ENCODE measurements around the gene IFIT5. TPM values are rescaled to one million over a fixed set of nuclear protein-coding genes. Genes with fewer than 3 reads are reported as not detected.

Gene IFIT5
- total and polyA plus RNA-seq, 7 experiments from 2014 or later, result 13.0 to 34.0 (median 18.6) TPM

DNA sequence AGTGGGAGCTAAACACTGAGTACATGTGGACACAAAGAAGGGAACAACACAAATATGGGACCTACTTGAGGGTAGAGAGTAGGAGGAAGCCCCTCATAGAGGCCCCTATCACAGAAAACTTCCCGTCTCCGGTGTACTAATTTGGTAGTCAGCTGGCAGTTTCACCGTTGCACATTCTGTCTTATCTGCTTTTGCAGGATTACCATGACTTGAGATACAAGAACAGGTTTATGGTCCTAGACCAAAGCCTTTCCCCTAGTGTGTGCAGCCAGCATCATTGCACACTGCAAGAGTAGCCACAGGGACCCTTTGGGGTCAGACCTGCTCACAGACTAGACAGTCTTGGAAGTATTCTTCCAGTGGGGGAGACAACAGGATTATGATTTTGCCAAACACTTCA, 42.4 kb upstream of the IFIT5 start:
- no peaks in the 10 kb centered on the region for H3K27me3 ChIP-seq (ENCODE audit: control insufficient read depth in 2 of 2, insufficient read depth in 2 of 2, low read length in 2 of 2)
- no peak overlapping the region for H3K4me3 ChIP-seq (ENCODE audit: low read length)
- H3K4me1 ChIP-seq (ENCODE audit: control insufficient read depth in 2 of 2, insufficient read depth in 2 of 2, low read length in 2 of 2), result peaks cover 0 to 7% of the 10 kb centered on the region in 2 donors
- no peak for DNase-seq
- POLR2A ChIA-PET, result interaction anchor here (1.6 kb wide), 1 partner anchor 68 kb away, joined by 3 read pairs; no protein-coding TSS in a partner anchor
- H3K36me3 Mint-ChIP-seq, result no peaks in the 10 kb centered on the region
- peaks cover 0 to 32% (median 0%) of the 10 kb centered on the region in 5 donors for H3K27me3 Mint-ChIP-seq
- no peak overlapping the region for H3K27ac Mint-ChIP-seq
- CTCF ChIA-PET, result no interaction called here
- no peaks in the 10 kb centered on the region for H3K9me3 Mint-ChIP-seq
- no peak for ATAC-seq
- intact Hi-C loops (cut with micrococcal nuclease), result no loop called here
- peaks cover 0 to 15% (median 7%) of the 10 kb centered on the region in 7 donors for H3K4me1 Mint-ChIP-seq
- H3K4me3 Mint-ChIP-seq, result no peak overlapping the region
- no peaks in the 10 kb centered on the region for H3K9me3 ChIP-seq (ENCODE audit: control insufficient read depth in 2 of 3, low read length in 3 of 3)
- no peaks in the 10 kb centered on the region for H3K36me3 ChIP-seq (ENCODE audit: control insufficient read depth in 2 of 3, insufficient read depth in 3 of 3, low read length in 3 of 3)
- no peak overlapping the region for H3K27ac ChIP-seq (ENCODE audit: low read depth, low read length)

DNA sequence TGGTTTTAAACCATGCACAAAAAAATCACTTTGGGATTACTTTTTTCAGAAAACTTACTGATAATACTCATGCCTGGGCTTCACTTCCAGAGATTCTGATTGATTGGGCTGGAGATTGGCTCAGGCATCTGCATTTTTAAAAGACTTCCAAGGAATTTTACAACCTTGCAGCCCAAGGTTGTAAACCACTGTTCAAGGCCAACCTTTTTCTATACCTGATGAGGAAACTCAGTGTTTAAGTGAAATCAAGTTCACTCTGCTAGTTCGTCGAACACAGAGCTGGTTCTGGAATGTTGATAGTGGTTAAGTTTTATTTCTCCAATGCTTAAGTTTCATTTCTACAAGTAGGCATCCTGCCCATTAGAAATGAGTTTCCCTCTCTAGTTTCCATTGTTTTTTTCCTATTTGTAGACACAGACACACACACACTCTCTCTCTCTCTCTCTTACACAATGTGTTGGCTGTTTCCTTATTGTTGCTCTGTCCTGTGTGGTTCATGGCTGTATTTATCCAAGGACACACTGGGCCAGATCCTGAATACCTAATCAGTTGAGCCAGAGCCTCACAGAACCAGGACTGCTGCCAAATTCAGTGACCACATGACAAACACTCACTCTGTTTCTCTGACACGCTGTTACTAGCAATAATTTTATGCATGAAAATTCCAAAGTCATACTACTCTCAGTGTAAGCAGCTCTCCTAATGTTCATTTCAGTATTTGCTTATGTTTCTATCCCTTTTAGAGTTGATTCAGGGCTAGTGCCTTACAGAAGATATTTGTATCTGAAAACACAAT, 40.3 kb upstream of the IFIT5 start:
- Mint-ChIP-seq H3K27ac (no peak overlapping the region), H3K36me3 (peaks cover 0 to 4% (median 0%) of the 10 kb centered on the region in 5 donors), H3K27me3 (peaks cover 0 to 33% (median 0%) of the 10 kb centered on the region in 5 donors), H3K4me3 (no peak overlapping the region), H3K4me1 (peaks cover 0 to 13% (median 2%) of the 10 kb centered on the region in 7 donors), H3K9me3 (no peaks in the 10 kb centered on the region)
- POLR2A ChIA-PET, result interaction anchor here (0.9 kb wide), 1 partner anchor 19 kb away, joined by 3 read pairs; the partner anchor contains the start of gene IFIT1
- no peaks in the 10 kb centered on the region for H3K4me1 ChIP-seq (ENCODE audit: control insufficient read depth in 2 of 2, insufficient read depth in 2 of 2, low read length in 2 of 2)
- no peaks in the 10 kb centered on the region for H3K36me3 ChIP-seq (ENCODE audit: control insufficient read depth in 2 of 3, insufficient read depth in 3 of 3, low read length in 3 of 3)
- no peak for ATAC-seq
- no peak overlapping the region for H3K27ac ChIP-seq (ENCODE audit: low read depth, low read length)
- CTCF ChIA-PET, result interaction anchor here (0.9 kb wide), 1 partner anchor 72 kb away, joined by 3 read pairs; the partner anchor contains the start of gene IFIT2
- intact Hi-C loops (cut with micrococcal nuclease), result no loop called here
- no peak overlapping the region for H3K4me3 ChIP-seq (ENCODE audit: low read length)
- H3K9me3 ChIP-seq (ENCODE audit: control insufficient read depth in 2 of 3, low read length in 3 of 3), result no peaks in the 10 kb centered on the region
- DNase-seq, result no peak
- no peaks in the 10 kb centered on the region for H3K27me3 ChIP-seq (ENCODE audit: control insufficient read depth in 2 of 2, insufficient read depth in 2 of 2, low read length in 2 of 2)

GRCh38 chr10:89374713-89375141, 39.6 kb upstream of the IFIT5 start:
- Mint-ChIP-seq H3K4me1 (peaks cover 0 to 7% (median 0%) of the 10 kb centered on the region in 7 donors), H3K27me3 (peaks cover 0 to 31% (median 0%) of the 10 kb centered on the region in 5 donors), H3K27ac (no peak overlapping the region), H3K4me3 (no peak overlapping the region), H3K36me3 (peaks cover 0 to 4% (median 0%) of the 10 kb centered on the region in 5 donors), H3K9me3 (no peaks in the 10 kb centered on the region)
- Histone ChIP-seq H3K4me3 (ENCODE audit: low read length) (no peak overlapping the region), H3K4me1 (ENCODE audit: control insufficient read depth in 2 of 2, insufficient read depth in 2 of 2, low read length in 2 of 2) (no peaks in the 10 kb centered on the region), H3K27ac (ENCODE audit: low read depth, low read length) (no peak overlapping the region), H3K9me3 (ENCODE audit: control insufficient read depth in 2 of 3, low read length in 3 of 3) (no peaks in the 10 kb centered on the region), H3K27me3 (ENCODE audit: control insufficient read depth in 2 of 2, insufficient read depth in 2 of 2, low read length in 2 of 2) (no peaks in the 10 kb centered on the region), H3K36me3 (ENCODE audit: control insufficient read depth in 2 of 3, insufficient read depth in 3 of 3, low read length in 3 of 3) (no peaks in the 10 kb centered on the region)
- CTCF ChIA-PET, result interaction anchor here (0.9 kb wide), 1 partner anchor 73 kb away, joined by 3 read pairs; the partner anchor contains the start of gene IFIT2
- no peak for ATAC-seq
- intact Hi-C loops (cut with micrococcal nuclease), result no loop called here
- no peak for DNase-seq
- POLR2A ChIA-PET, result interaction anchor here (0.9 kb wide), 1 partner anchor 18 kb away, joined by 3 read pairs; the partner anchor contains the start of gene IFIT1

GRCh38 chr10:89377705-89378637, 36.4 kb upstream of the IFIT5 start, which contains the start of gene IFIT1B:
Gene IFIT1B (plus strand): TSS chr10:89378056. CDS start chr10:89378136, 80 bp downstream.
- peaks cover 0 to 4% (median 0%) of the 10 kb centered on the region in 5 donors for H3K36me3 Mint-ChIP-seq
- Histone ChIP-seq H3K9me3 (ENCODE audit: control insufficient read depth in 2 of 3, low read length in 3 of 3) (no peaks in the 10 kb centered on the region), H3K4me3 (ENCODE audit: low read length) (no peak within 1 kb of the TSS), H3K36me3 (ENCODE audit: control insufficient read depth in 2 of 3, insufficient read depth in 3 of 3, low read length in 3 of 3) (no peaks in the 10 kb centered on the region), H3K27ac (ENCODE audit: low read depth, low read length) (no peak within 1 kb of the TSS), H3K4me1 (ENCODE audit: control insufficient read depth in 2 of 2, insufficient read depth in 2 of 2, low read length in 2 of 2) (no peaks in the 10 kb centered on the region), H3K27me3 (ENCODE audit: control insufficient read depth in 2 of 2, insufficient read depth in 2 of 2, low read length in 2 of 2) (no peaks in the 10 kb centered on the region)
- peaks cover 0 to 19% (median 0%) of the 10 kb centered on the region in 5 donors for H3K27me3 Mint-ChIP-seq
- no peak within 1 kb of the TSS for H3K4me3 Mint-ChIP-seq
- no peaks in the 10 kb centered on the region for H3K9me3 Mint-ChIP-seq
- peaks cover 0 to 6% (median 0%) of the 10 kb centered on the region in 7 donors for H3K4me1 Mint-ChIP-seq
- DNase-seq (no peak), ATAC-seq (no peak)
- ChIA-PET CTCF (interaction anchor here (0.7 to 1.2 kb wide), 2 partner anchors 14 to 179 kb away, joined by 3 to 4 read pairs; no protein-coding TSS in a partner anchor), POLR2A (no interaction called here)
- intact Hi-C loops (cut with micrococcal nuclease), result no loop called here
- H3K27ac Mint-ChIP-seq, result peak within 1 kb of the TSS in 2 of 9 donors; percentile 7 to 59

DNA sequence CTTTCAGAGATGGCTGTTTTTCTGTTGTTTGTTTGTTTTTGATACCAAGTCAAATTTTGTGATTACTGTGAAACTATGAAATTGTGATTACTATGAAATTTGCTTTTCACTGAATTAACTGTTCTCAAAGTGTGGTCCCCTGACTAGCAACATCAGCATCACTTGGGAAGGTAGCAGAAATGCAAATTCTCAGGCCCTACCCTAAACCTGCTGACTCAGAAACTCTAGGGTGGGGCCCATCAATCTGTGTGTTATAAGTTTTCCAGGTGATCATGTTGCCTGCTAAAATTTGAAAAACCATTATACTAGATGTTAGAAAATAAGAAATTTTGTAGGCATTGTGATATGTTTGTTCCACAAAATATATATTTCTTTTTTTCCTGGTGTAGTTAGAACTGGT, 35.3 kb upstream of the IFIT5 start:
- Histone ChIP-seq H3K4me1 (ENCODE audit: control insufficient read depth in 2 of 2, insufficient read depth in 2 of 2, low read length in 2 of 2) (no peaks in the 10 kb centered on the region), H3K27ac (ENCODE audit: low read depth, low read length) (no peak overlapping the region), H3K36me3 (ENCODE audit: control insufficient read depth in 2 of 3, insufficient read depth in 3 of 3, low read length in 3 of 3) (no peaks in the 10 kb centered on the region), H3K27me3 (ENCODE audit: control insufficient read depth in 2 of 2, insufficient read depth in 2 of 2, low read length in 2 of 2) (no peaks in the 10 kb centered on the region), H3K4me3 (ENCODE audit: low read length) (no peak overlapping the region), H3K9me3 (ENCODE audit: control insufficient read depth in 2 of 3, low read length in 3 of 3) (no peaks in the 10 kb centered on the region)
- CTCF ChIA-PET, result interaction anchor here (1.2 kb wide), 1 partner anchor 178 kb away, joined by 4 read pairs; no protein-coding TSS in a partner anchor
- Mint-ChIP-seq H3K27ac (no peak overlapping the region), H3K36me3 (peaks cover 0 to 4% (median 0%) of the 10 kb centered on the region in 5 donors), H3K9me3 (no peaks in the 10 kb centered on the region), H3K27me3 (peaks cover 0 to 25% (median 0%) of the 10 kb centered on the region in 5 donors), H3K4me3 (no peak overlapping the region), H3K4me1 (peaks cover 0 to 4% (median 0%) of the 10 kb centered on the region in 7 donors)
- intact Hi-C loops (cut with micrococcal nuclease), result no loop called here
- no peak for DNase-seq
- POLR2A ChIA-PET, result no interaction called here
- ATAC-seq, result no peak

GRCh38 chr10:89382757-89383156, 31.6 kb upstream of the IFIT5 start:
- Mint-ChIP-seq H3K4me1 (no peaks in the 10 kb centered on the region), H3K4me3 (no peak overlapping the region), H3K27ac (no peak overlapping the region), H3K36me3 (peaks cover 0 to 4% (median 0%) of the 10 kb centered on the region in 5 donors), H3K9me3 (no peaks in the 10 kb centered on the region), H3K27me3 (peaks cover 0 to 32% (median 0%) of the 10 kb centered on the region in 5 donors)
- Histone ChIP-seq H3K36me3 (ENCODE audit: control insufficient read depth in 2 of 3, insufficient read depth in 3 of 3, low read length in 3 of 3) (no peaks in the 10 kb centered on the region), H3K9me3 (ENCODE audit: control insufficient read depth in 2 of 3, low read length in 3 of 3) (no peaks in the 10 kb centered on the region), H3K4me3 (ENCODE audit: low read length) (no peak overlapping the region), H3K27me3 (ENCODE audit: control insufficient read depth in 2 of 2, insufficient read depth in 2 of 2, low read length in 2 of 2) (no peaks in the 10 kb centered on the region), H3K27ac (ENCODE audit: low read depth, low read length) (no peak overlapping the region), H3K4me1 (ENCODE audit: control insufficient read depth in 2 of 2, insufficient read depth in 2 of 2, low read length in 2 of 2) (no peaks in the 10 kb centered on the region)
- POLR2A ChIA-PET, result no interaction called here
- ATAC-seq (no peak), DNase-seq (no peak)
- CTCF ChIA-PET, result interaction anchor here (1.0 kb wide), 1 partner anchor 9 kb away, joined by 3 read pairs; no protein-coding TSS in a partner anchor
- intact Hi-C loops (cut with micrococcal nuclease), result no loop called here

Measured in naive thymus-derived CD4-positive, alpha-beta T cell (primary cell).